ENCODE measurements around the gene OR7D4.

OR7D4 gene

GRCh38 chr19:9178901-9179300 is 40.5 kb downstream of the OR7D4 start, which contains the start of gene OR7D2:
TSS of gene OR7D2 (plus strand) at chr19:9178979. CDS start at chr19:9185782, 6,803 bp downstream.
- TF ChIP-seq, protein P1, sequence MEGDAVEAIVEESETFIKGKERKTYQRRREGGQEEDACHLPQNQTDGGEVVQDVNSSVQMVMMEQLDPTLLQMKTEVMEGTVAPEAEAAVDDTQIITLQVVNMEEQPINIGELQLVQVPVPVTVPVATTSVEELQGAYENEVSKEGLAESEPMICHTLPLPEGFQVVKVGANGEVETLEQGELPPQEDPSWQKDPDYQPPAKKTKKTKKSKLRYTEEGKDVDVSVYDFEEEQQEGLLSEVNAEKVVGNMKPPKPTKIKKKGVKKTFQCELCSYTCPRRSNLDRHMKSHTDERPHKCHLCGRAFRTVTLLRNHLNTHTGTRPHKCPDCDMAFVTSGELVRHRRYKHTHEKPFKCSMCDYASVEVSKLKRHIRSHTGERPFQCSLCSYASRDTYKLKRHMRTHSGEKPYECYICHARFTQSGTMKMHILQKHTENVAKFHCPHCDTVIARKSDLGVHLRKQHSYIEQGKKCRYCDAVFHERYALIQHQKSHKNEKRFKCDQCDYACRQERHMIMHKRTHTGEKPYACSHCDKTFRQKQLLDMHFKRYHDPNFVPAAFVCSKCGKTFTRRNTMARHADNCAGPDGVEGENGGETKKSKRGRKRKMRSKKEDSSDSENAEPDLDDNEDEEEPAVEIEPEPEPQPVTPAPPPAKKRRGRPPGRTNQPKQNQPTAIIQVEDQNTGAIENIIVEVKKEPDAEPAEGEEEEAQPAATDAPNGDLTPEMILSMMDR (conservative IDR thresholded peaks at IDR 0.05) = no peak
- no peak for TF ChIP-seq ZFX (IDR thresholded peaks at IDR 0.05)

GRCh38 chr19:9175326-9175725 is 44.1 kb downstream of the OR7D4 start:
- H3K27ac ChIP-seq = no peak overlapping the region
- no peak for TF ChIP-seq ZFX (IDR thresholded peaks at IDR 0.05)
- TF ChIP-seq, protein P1 (conservative IDR thresholded peaks at IDR 0.05) = no peak

More at GRCh38 chr19:9178901-9179300, 40.5 kb downstream of the OR7D4 start, which contains the start of gene OR7D2:
- no peak within 1 kb of the TSS for H3K27ac ChIP-seq

DNA sequence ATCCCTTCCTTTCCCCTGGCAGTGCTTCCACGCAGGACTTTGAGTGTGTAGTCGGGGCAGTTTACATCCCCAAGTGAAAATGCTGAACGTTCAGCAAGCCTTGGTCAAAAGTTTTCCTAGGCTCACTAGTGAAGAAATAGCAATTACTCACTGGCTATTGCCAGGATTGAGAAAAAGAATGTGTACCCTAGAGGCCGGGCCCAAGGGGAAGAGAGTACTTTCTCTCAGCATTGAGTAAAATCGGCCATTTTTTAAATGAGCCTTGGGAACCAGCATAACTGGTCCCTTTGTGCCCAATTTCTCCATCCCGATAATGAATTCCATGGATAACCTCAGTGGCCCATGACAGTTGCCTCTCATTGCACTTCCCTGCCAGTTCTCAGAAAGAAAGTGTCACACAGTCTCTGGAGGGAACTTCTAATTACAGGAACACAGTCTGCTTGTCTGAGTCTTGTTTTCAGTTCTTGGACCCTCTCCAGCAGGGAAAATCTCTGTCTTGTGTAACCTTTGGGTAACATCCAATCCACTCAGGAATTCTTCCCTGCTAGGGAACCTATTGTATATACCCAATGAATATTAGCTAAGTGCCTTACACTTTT is 47.9 kb downstream of the OR7D4 start:
- TF ChIP-seq, protein P1 (conservative IDR thresholded peaks at IDR 0.05) = no peak
- TF ChIP-seq ZFX (IDR thresholded peaks at IDR 0.05) = no peak
- no peak overlapping the region for H3K27ac ChIP-seq

DNA sequence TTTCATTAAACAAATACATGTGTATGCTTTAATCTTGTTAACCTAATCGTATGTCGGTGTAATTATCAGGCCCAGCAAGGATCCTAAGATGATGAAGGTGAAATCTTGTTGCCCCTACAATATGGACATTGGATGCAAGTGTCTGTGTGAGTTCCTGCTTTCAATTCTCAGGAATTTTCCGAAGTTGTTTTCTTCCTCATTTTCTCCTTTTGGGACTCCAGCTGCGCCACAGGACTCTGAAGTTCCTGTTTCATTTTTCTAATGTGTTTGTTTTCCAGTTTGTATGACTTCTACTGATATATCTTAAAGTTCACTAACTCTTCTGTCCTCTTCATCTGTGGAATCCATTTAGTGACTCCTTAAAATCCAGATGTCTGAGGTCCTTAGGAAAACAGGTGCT is 52.5 kb downstream of the OR7D4 start:
- TF ChIP-seq, protein P1 (conservative IDR thresholded peaks at IDR 0.05) = no peak
- TF ChIP-seq ZFX (IDR thresholded peaks at IDR 0.05) = no peak
- no peak overlapping the region for H3K27ac ChIP-seq

DNA sequence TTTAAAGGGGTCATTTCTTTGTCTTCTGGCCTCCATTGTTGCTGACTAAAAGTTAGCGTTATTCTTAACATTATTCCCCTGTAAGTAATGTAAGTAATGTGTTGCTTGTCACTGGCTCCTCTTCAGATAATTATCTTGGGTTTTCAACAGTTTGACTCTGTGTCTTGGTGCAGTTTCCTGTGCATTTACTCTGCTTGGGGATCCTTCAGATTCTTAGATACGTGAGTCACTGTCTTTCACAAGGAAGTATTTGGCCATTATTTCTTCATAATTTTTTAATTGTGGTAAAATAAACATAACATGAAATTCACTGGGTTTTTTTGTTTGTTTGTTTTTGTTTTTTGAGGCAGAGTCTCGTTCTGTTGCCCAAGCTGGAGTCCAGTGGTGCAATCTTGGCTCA is 54.1 kb downstream of the OR7D4 start:
- no peak for TF ChIP-seq ZFX (IDR thresholded peaks at IDR 0.05)
- TF ChIP-seq, protein P1 (conservative IDR thresholded peaks at IDR 0.05) = no peak

DNA sequence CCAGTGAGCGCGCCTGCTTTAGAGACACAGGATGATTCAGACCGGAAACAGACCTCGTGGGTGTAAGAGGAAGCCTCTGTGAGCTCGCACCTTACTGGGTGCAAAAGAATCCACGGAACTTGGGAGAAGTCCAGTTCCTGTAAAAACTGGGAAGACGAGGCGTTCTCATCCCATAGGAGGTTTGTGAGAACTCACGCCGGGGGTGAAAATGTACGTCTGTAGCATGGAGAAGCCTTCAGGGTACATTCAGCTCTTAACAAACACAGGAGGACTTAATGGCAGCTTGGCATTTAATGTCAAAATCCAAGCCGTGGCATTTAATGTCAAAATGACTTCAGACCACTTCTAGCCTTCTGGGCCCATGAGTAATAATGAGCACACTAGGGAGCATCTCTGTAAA is 58.0 kb downstream of the OR7D4 start:
- TF ChIP-seq, protein P1 (conservative IDR thresholded peaks at IDR 0.05) = no peak

More for the DNA sequence above, 54.1 kb downstream of the OR7D4 start:
- H3K27ac ChIP-seq = no peak overlapping the region

More for the DNA sequence above, 58.0 kb downstream of the OR7D4 start:
- no peak overlapping the region for H3K27ac ChIP-seq

Data from C4-2B (cell line).